ENCODE results near the gene LINGO1. TPM values are rescaled to one million over a fixed set of nuclear protein-coding genes. Genes with fewer than 3 reads are reported as not detected.

Gene LINGO1
- total and polyA plus RNA-seq, 9 of the 15 experiments (the other 6 are each of a cell fraction or from before 2014, with no cell fraction given): 0.07 to 15.3 (median 2.1) TPM

DNA sequence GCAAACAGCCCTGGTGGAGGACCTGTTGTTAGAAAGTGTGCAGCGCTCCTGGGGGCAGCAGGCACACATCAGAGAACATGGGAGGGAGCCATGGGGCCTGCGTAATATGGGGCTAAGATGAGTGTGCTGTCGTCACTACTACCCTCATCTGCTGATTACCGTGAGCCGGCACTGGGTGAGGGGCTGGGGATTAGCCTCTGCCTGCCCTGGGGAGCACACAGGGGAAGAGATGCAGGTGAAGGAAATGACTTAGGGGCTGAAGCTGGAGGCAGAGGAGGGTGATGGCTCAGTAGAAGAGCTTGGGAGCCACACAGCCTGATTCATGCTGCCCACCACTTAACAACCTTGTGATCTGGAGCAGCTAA lies 33.6 kb upstream of the LINGO1 start:
- no peak overlapping the region for H3K27ac ChIP-seq (ENCODE audit: extremely low read depth, low read depth, low read length)
- H3K4me1 ChIP-seq (replicated peaks in 1 of 2; ENCODE audit: control insufficient read depth in 2 of 2, insufficient read depth in 2 of 2, low read length in 2 of 2): peaks cover 0 to 6% of the 10 kb centered on the region in 2 experiments; a peak in 1 of 5 replicates
- no peaks in the 10 kb centered on the region for H3K79me2 ChIP-seq (ENCODE audit: control insufficient read depth, insufficient read depth, low read length)
- H3K27me3 ChIP-seq (ENCODE audit: control insufficient read depth in 2 of 2, insufficient read depth in 2 of 2, low read length in 2 of 2): peaks cover 8 to 63% of the 10 kb centered on the region in 2 experiments; a peak in 4 of 5 replicates
- no TSS peak for BruUV-seq (replicated peaks)
- no peaks in the 10 kb centered on the region for H3K9me3 ChIP-seq (replicated peaks; ENCODE audit: control insufficient read depth, insufficient read depth, low read depth, low read length)
- no peak overlapping the region for H2AFZ ChIP-seq (ENCODE audit: low read depth, low read length)
- 0 out of 2 replicates have a peak, but pooled peaks cover 10% of the 10 kb centered on the region for H4K20me1 ChIP-seq (replicated peaks; ENCODE audit: control insufficient read depth, insufficient read depth, low read length)
- 2% methylated on average over 5 of the region's 5 CpGs for WGBS (ENCODE audit: insufficient coverage, low coverage, missing lambda C conversion rate)
- ATAC-seq (no peak; the same call in 2 of the 3 replicates), DNase-seq (ENCODE audit: extremely low read depth in 1 of 4, low spot score in 3 of 4) (no peak), FAIRE-seq (no peak)
- H3K36me3 ChIP-seq (ENCODE audit: control insufficient read depth, insufficient read depth, low read length): no peaks in the 10 kb centered on the region
- no peak overlapping the region for H3K4me3 ChIP-seq
- no peak overlapping the region for H3K4me2 ChIP-seq (ENCODE audit: insufficient read depth, low read length)
- POLR2A ChIA-PET: interaction anchor here (0.7 kb wide), 2 partner anchors 8 to 72 kb away, joined by 3 read pairs; no protein-coding TSS in a partner anchor
- intact Hi-C loops (cut with micrococcal nuclease) (no loop called here), in situ Hi-C loops (cut with MboI) (loop anchor here (10.0 kb wide), 1 partner anchor 209 kb away; no protein-coding TSS in a partner anchor)
- H3K9ac ChIP-seq (ENCODE audit: insufficient read depth in 1 of 2, low read depth in 2 of 2, low read length in 2 of 2): no peak overlapping the region
- H3K9me1 ChIP-seq (ENCODE audit: control insufficient read depth, insufficient read depth, low read length): no peaks in the 10 kb centered on the region
- CTCF ChIA-PET (ENCODE audit: low intra/inter-chr PET ratio): no interaction called here
- TF ChIP-seq ZNF282 (CRISPR knock-in tag; IDR thresholded peaks at IDR 0.05): no peak
- TF ChIP-seq, protein P1, sequence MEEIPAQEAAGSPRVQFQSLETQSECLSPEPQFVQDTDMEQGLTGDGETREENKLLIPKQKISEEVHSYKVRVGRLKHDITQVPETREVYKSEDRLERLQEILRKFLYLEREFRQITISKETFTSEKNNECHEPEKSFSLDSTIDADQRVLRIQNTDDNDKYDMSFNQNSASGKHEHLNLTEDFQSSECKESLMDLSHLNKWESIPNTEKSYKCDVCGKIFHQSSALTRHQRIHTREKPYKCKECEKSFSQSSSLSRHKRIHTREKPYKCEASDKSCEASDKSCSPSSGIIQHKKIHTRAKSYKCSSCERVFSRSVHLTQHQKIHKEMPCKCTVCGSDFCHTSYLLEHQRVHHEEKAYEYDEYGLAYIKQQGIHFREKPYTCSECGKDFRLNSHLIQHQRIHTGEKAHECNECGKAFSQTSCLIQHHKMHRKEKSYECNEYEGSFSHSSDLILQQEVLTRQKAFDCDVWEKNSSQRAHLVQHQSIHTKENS (CRISPR knock-in tag; IDR thresholded peaks at IDR 0.05): no peak
- TF ChIP-seq MCM2 (IDR thresholded peaks at IDR 0.05; ENCODE audit: low read depth): no peak
- TF ChIP-seq, protein P2, sequence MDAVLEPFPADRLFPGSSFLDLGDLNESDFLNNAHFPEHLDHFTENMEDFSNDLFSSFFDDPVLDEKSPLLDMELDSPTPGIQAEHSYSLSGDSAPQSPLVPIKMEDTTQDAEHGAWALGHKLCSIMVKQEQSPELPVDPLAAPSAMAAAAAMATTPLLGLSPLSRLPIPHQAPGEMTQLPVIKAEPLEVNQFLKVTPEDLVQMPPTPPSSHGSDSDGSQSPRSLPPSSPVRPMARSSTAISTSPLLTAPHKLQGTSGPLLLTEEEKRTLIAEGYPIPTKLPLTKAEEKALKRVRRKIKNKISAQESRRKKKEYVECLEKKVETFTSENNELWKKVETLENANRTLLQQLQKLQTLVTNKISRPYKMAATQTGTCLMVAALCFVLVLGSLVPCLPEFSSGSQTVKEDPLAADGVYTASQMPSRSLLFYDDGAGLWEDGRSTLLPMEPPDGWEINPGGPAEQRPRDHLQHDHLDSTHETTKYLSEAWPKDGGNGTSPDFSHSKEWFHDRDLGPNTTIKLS (IDR thresholded peaks at IDR 0.05; ENCODE audit: borderline replicate concordance, low read depth): no peak
- TF ChIP-seq, protein P3, sequence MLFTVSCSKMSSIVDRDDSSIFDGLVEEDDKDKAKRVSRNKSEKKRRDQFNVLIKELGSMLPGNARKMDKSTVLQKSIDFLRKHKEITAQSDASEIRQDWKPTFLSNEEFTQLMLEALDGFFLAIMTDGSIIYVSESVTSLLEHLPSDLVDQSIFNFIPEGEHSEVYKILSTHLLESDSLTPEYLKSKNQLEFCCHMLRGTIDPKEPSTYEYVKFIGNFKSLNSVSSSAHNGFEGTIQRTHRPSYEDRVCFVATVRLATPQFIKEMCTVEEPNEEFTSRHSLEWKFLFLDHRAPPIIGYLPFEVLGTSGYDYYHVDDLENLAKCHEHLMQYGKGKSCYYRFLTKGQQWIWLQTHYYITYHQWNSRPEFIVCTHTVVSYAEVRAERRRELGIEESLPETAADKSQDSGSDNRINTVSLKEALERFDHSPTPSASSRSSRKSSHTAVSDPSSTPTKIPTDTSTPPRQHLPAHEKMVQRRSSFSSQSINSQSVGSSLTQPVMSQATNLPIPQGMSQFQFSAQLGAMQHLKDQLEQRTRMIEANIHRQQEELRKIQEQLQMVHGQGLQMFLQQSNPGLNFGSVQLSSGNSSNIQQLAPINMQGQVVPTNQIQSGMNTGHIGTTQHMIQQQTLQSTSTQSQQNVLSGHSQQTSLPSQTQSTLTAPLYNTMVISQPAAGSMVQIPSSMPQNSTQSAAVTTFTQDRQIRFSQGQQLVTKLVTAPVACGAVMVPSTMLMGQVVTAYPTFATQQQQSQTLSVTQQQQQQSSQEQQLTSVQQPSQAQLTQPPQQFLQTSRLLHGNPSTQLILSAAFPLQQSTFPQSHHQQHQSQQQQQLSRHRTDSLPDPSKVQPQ (CRISPR knock-in tag; IDR thresholded peaks at IDR 0.05; ENCODE audit: borderline replicate concordance): no peak
- no peak for TF ChIP-seq DDX20 (tag; IDR thresholded peaks at IDR 0.05; ENCODE audit: low read depth)
- TF ChIP-seq CHD4 (IDR thresholded peaks at IDR 0.05; ENCODE audit: insufficient read depth, insufficient replicate concordance, low read depth, low read length, poor library complexity, severe bottlenecking): no peak
- no peak for TF ChIP-seq SIX5 (IDR thresholded peaks at IDR 0.05; ENCODE audit: borderline replicate concordance in 1 of 2, insufficient read depth in 1 of 2, low read depth in 1 of 2, low read length in 2 of 2)
- no peak for TF ChIP-seq EHMT2 (IDR thresholded peaks at IDR 0.05)
- TF ChIP-seq GABPA (tag; conservative IDR thresholded peaks at IDR 0.05; ENCODE audit: low read depth): no peak
- TF ChIP-seq ZNF584 (CRISPR knock-in tag; IDR thresholded peaks at IDR 0.05; ENCODE audit: low read depth): no peak
- no peak for TF ChIP-seq BRD9 (IDR thresholded peaks at IDR 0.05; ENCODE audit: low read depth, partially characterized antibody)
- no peak for TF ChIP-seq SAFB2 (IDR thresholded peaks at IDR 0.05; ENCODE audit: borderline replicate concordance, low read depth, low read length, severe bottlenecking)
- TF ChIP-seq CEBPG (CRISPR knock-in tag; IDR thresholded peaks at IDR 0.05): no peak
- no peak for TF ChIP-seq CEBPG (tag; conservative IDR thresholded peaks at IDR 0.05 in 1 of 2, IDR thresholded peaks at IDR 0.05 in 1 of 2)
- TF ChIP-seq ZFP1 (CRISPR knock-in tag; IDR thresholded peaks at IDR 0.05): no peak
- no peak for TF ChIP-seq ZFP30 (CRISPR knock-in tag; IDR thresholded peaks at IDR 0.05; ENCODE audit: borderline replicate concordance)
